H1 (cell line): Measurements from ENCODE around the gene BMPR1A. TPM values are rescaled to one million over a fixed set of nuclear protein-coding genes. Genes with fewer than 3 reads are reported as not detected.

Experiments used
- CHD7 ChIP-seq: fragments of 300-600 bp; sonication (generic); IDR thresholded peaks from 2 replicates; pipeline ENCODE4 v1.7.1; 2012; ENCODE audit warnings: low read length, moderate library complexity, mild to moderate bottlenecking, inconsistent platforms; ENCODE audit not compliant: insufficient replicate concordance
- SP1 ChIP-seq: IDR thresholded peaks from 2 replicates; pipeline ENCODE4 v1.6.1; 2011; ENCODE audit warnings: low read depth, low read length
- SP4 ChIP-seq: IDR thresholded peaks from 2 replicates; pipeline ENCODE4 v1.6.1; 2012; ENCODE audit warnings: low read length, inconsistent platforms
- TCF12 ChIP-seq: IDR thresholded peaks from 2 replicates; pipeline ENCODE4 v1.6.1; 2011; ENCODE audit warnings: low read depth, mild to moderate bottlenecking, low read length
- polyA plus RNA-seq, 7 experiments: library from polyadenylated mRNA; depleted of rRNA in 3 of 7; stranded (reverse) in 5 of 7; unstranded in 2 of 7; fragments of >200 nt in 5 of 7; fragments of 200-250 nt in 2 of 7; gene quantifications; 1 replicate in 5 of 7; 2 replicates in 1 of 7; 4 replicates in 1 of 7; pipeline versions ENCODE4 v1.2.1 to v1.2.3, GENCODE V29; 2011 to 2013; ENCODE audit warnings: missing spikeins in 2 of 7, mixed read lengths in 2 of 7
- total RNA-seq: library from RNA; stranded (reverse); fragmentation: NEBNext Ultra II Directional; extraction: Animal tissue kit (Norgen Biotek cat#: 25700); gene quantifications from 2 replicates; pipeline ENCODE4 v1.2.1, GENCODE V29; 2021

Gene BMPR1A
- total and polyA plus RNA-seq, 2 of the 8 experiments (the other 6 are each of a cell fraction or from before 2014, with no cell fraction given) = 34.4 to 129 TPM

- no peak for TF ChIP-seq CHD7
- TF ChIP-seq SP1 = no peak
- no peak for TF ChIP-seq TCF12
- no peak for TF ChIP-seq SP4
These were observed 225.3 kb downstream of the BMPR1A start (continued) for GRCh38 chr10:86981716-86982115.
